ENCODE data around the gene CD99L2.

DNA sequence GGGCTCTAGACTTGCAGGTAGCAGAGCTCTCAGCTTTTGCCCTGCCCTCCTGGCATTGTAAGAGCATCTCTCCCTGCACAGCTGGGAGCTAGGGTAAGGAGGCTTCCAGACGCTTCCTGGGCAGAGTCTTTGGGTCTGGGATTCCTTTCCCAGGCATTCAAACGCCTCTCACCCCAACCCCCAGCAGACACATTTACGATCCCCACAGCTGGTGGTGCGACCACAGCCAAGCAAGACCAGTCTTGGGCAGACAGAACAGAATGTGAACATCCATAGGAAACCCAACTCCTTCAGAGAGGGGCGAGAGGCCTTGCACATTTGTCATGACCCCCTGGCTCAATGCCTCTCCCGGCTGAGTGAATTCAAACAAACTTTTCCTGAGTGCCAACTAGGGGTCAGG is 38.1 kb upstream of the CD99L2 start:
- TF ChIP-seq MAFK (IDR thresholded peaks at IDR 0.05; ENCODE audit: low read depth, low read length) = no peak
- TF ChIP-seq, protein P1, sequence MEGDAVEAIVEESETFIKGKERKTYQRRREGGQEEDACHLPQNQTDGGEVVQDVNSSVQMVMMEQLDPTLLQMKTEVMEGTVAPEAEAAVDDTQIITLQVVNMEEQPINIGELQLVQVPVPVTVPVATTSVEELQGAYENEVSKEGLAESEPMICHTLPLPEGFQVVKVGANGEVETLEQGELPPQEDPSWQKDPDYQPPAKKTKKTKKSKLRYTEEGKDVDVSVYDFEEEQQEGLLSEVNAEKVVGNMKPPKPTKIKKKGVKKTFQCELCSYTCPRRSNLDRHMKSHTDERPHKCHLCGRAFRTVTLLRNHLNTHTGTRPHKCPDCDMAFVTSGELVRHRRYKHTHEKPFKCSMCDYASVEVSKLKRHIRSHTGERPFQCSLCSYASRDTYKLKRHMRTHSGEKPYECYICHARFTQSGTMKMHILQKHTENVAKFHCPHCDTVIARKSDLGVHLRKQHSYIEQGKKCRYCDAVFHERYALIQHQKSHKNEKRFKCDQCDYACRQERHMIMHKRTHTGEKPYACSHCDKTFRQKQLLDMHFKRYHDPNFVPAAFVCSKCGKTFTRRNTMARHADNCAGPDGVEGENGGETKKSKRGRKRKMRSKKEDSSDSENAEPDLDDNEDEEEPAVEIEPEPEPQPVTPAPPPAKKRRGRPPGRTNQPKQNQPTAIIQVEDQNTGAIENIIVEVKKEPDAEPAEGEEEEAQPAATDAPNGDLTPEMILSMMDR (IDR thresholded peaks at IDR 0.05; ENCODE audit: control extremely low read depth in 1 of 3, insufficient read depth in 1 of 3, low read depth in 1 of 3, low read length in 3 of 3) = no peak
- TF ChIP-seq PHF8 (conservative IDR thresholded peaks at IDR 0.05; ENCODE audit: low read depth, low read length) = no peak
- no peak for TF ChIP-seq JUND (IDR thresholded peaks at IDR 0.05; ENCODE audit: low read length)
- TF ChIP-seq TBP (IDR thresholded peaks at IDR 0.05; ENCODE audit: low read depth, low read length) = no peak
- TF ChIP-seq SIN3A (conservative IDR thresholded peaks at IDR 0.05 in 1 of 2, IDR thresholded peaks at IDR 0.05 in 1 of 2; ENCODE audit: low read depth in 1 of 2, low read length in 2 of 2) = no peak
- TF ChIP-seq, protein P2, sequence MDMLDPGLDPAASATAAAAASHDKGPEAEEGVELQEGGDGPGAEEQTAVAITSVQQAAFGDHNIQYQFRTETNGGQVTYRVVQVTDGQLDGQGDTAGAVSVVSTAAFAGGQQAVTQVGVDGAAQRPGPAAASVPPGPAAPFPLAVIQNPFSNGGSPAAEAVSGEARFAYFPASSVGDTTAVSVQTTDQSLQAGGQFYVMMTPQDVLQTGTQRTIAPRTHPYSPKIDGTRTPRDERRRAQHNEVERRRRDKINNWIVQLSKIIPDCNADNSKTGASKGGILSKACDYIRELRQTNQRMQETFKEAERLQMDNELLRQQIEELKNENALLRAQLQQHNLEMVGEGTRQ (IDR thresholded peaks at IDR 0.05; ENCODE audit: low read length) = no peak
- no peak for TF ChIP-seq YY1 (IDR thresholded peaks at IDR 0.05; ENCODE audit: low read depth, low read length)
- TF ChIP-seq CBX5 (IDR thresholded peaks at IDR 0.05; ENCODE audit: low read depth, low read length) = no peak
- no peak for TF ChIP-seq SRF (IDR thresholded peaks at IDR 0.05; ENCODE audit: low read depth, low read length)
- no peak for TF ChIP-seq POLR2AphosphoS5 (IDR thresholded peaks at IDR 0.05; ENCODE audit: low read depth, low read length)
